Ovary (tissue), 9 donors: ENCODE results near the gene GP1BB. TPM values are rescaled to one million over a fixed set of nuclear protein-coding genes. Genes with fewer than 3 reads are reported as not detected.
A peak's percentile ranks its signal among the peaks of the same experiment; 100 is the strongest.

Experiments
- DNase-seq, 5 donors: peaks; one replicate each; pipeline ENCODE4 v3.0.0-alpha.2; 2019 to 2020
- H3K27ac ChIP-seq, 2 donors: fragments of 200-600 bp; one replicate each; pipeline versions ENCODE4 v1.5.1 to v1.8.0; 2019 to 2022
- H3K27me3 ChIP-seq: fragments of 200-600 bp; one replicate; pipeline ENCODE4 v1.8.0; 2022
- H3K36me3 ChIP-seq: fragments of 200-600 bp; sonication (generic); one replicate; pipeline ENCODE4 v1.5.1; 2019
- H3K4me1 ChIP-seq: one replicate; pipeline ENCODE4 v1.8.1; 2013; ENCODE audit warnings: mild to moderate bottlenecking, moderate library complexity; ENCODE audit not compliant: insufficient read depth
- H3K4me3 ChIP-seq: fragments of 200-600 bp; sonication (generic); one replicate; pipeline ENCODE4 v1.5.1; 2017
- H3K9me3 ChIP-seq, 2 donors: fragments of 200-600 bp in 1 of 2; sonication (generic) in 1 of 2; one replicate each; pipeline versions ENCODE4 v1.5.1 to v1.8.1; 2013 to 2019; ENCODE audit warnings: mild to moderate bottlenecking in 1 of 2, moderate library complexity in 1 of 2
- EP300 ChIP-seq: sonication (generic); formaldehyde crosslinking; IDR thresholded peaks from one replicate; pipeline ENCODE4 v1.6.1; 2017; ENCODE audit warnings: antibody characterized with exemption
- POLR2A ChIP-seq: fragments of 450-650 bp; IDR thresholded peaks from one replicate; pipeline ENCODE4 v1.6.1; 2017; ENCODE audit warnings: antibody characterized with exemption, mild to moderate bottlenecking, moderate library complexity
- WGBS, 3 donors: extraction: QIAGEN DNeasy Blood & Tissue Kit in 1 of 3; methylation state at CpG; one replicate each; pipeline versions ENCODE4 v1.1.5 to v1.1.7; 2013 to 2017; 5-methylcytosine and 5-hydroxymethylcytosine counted together
- intact Hi-C, 4 donors: fragments of 100-400 bp; cut with DNase I; formaldehyde crosslinking; loops; one replicate each; pipeline versions ENCODE4 v1.11.0 to v1.15.1; 2022 to 2023
- polyA plus RNA-seq, 2 donors: library from polyadenylated mRNA; stranded (reverse); fragments of 200-250 nt in 1 of 2; fragments of 350-450 nt in 1 of 2; fragmentation: Illumina TruSeq in 1 of 2; extraction: RNeasy Lipid Tissue Mini Kit (QIAGEN cat#74804) in 1 of 2; gene quantifications; one replicate each; pipeline ENCODE4 v1.2.3, GENCODE V29; 2013 to 2014
- total RNA-seq, 7 donors: library from RNA; depleted of rRNA in 2 of 7; stranded (reverse); fragments of >200 nt in 2 of 7; fragmentation: NEBNext Ultra II Directional in 3 of 7; extraction: Animal tissue kit (Norgen Biotek cat#: 25700) in 3 of 7; gene quantifications; one replicate each; pipeline versions ENCODE4 v1.1.0 to v1.2.4, GENCODE V29; 2016 to 2023
- TF ChIP-seq, protein P1 (sequence below), 3 donors: fragments of 450-650 bp in 2 of 3; fragments of 200-600 bp in 1 of 3; IDR thresholded peaks; one replicate each; pipeline versions ENCODE4 v1.5.1 to v1.8.0; 2016 to 2022; ENCODE audit warnings: antibody characterized with exemption in 3 of 3, mild to moderate bottlenecking in 1 of 3
- donor health status: DM: no; HTN: no; CAD: no; lungs with moderate emphysema.
- donor health status: DM: no; HTN: no; CAD: no.
- donor health status: Bipolar disorder and iron deficiency.
- donor health status: DM: yes; HTN: yes; CAD: no.
- donor health status: DM: no; HTN: no; CAD: no.
- donor health status: DM: yes; HTN: yes; CAD: no.

Gene GP1BB
- total and polyA plus RNA-seq, 9 donors, result 0.71 to 21.5 (median 7.7) TPM; not detected in 1

DNA sequence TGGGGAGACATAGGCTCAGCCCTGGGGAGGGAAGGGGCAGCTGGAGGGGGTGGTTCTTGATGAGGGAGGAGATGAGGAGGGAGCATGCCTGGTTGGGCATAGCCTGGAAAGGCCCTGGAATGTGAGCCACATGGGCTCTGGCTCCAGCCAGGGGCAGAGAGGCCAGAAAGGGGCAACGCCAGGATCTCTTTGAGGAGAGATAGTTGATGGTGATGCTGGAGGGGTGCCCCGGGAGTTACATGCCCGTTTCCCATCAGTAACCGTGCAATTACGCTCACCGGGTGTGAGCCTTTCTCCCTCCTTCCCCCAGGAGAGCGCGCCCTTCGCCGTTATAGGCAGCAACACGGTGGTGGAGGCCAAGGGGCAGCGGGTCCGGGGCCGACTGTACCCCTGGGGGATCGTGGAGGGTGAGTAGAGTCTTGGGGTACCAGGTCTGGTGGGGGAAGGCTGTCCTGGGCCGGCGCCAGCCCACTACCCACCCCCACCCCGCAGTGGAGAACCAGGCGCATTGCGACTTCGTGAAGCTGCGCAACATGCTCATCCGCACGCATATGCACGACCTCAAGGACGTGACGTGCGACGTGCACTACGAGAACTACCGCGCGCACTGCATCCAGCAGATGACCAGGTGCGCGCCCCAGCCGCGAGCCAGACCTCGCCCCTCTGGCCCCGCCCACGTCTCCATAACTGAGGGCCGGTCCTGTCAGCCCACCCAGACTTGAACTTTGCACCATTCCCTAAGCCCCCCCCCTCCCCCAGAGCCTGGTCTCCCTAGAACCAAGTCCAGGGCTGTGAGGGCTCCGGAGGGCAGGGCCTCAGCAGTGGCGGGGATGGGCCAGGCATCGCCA is 1.8 kb upstream of the GP1BB start:
- TF ChIP-seq POLR2A, result no peak
- H3K4me1 ChIP-seq, result peaks cover 9% of the 10 kb centered on the region
- intact Hi-C loops, result no loop called here
- DNase-seq, result peak in 1 of 5 donors; percentile 43
- H3K27ac ChIP-seq, result no peak overlapping the region
- 89 to 91% (median 91%) methylated on average over 41 to 44 of the region's 44 CpGs for WGBS, 3 donors
- H3K4me3 ChIP-seq, result no peak overlapping the region
- no peaks in the 10 kb centered on the region for H3K9me3 ChIP-seq
- no peaks in the 10 kb centered on the region for H3K27me3 ChIP-seq
- H3K36me3 ChIP-seq, result no peaks in the 10 kb centered on the region

DNA sequence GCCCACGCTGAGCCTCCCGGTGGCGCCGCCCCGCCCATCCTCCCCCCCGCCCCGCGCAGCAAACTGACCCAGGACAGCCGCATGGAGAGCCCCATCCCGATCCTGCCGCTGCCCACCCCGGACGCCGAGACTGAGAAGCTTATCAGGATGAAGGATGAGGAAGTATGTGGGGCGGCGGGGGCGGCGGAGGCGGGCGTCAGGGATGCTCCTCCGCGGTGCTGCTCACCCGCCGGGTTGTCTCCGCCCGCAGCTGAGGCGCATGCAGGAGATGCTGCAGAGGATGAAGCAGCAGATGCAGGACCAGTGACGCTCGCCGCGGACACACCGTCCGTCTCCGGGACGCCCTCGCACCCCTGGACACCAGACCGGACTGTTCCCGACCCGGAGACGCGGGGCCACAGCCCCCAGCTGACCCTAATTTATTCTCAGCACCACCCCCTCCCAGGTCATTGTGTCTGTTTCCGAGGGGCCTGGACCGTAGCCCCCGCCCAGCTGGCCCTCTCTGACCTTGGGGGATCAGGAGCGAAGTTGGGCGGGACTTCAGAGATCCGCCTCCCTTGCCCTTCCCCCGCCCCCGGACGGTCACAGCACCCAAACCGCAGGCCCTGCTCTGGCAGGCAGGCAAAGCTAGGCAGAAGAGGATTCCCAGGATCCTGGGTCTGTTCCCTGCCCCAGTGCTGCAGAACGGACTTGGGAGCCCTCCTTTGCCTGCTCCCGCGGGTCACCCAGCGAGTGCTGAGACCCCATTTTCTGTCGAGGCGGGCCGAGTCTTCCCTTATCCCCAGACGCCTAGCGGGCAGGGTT is 959 bp upstream of the GP1BB start:
- intact Hi-C loops, result no loop called here
- Histone ChIP-seq H3K36me3 (no peaks in the 10 kb centered on the region), H3K27ac (no peak overlapping the region), H3K9me3 (no peaks in the 10 kb centered on the region), H3K27me3 (no peaks in the 10 kb centered on the region), H3K4me3 (no peak overlapping the region), H3K4me1 (peaks cover 7% of the 10 kb centered on the region)
- 90 to 91% (median 90%) methylated on average over 59 to 60 of the region's 60 CpGs for WGBS, 3 donors
- no peak for DNase-seq
- TF ChIP-seq EP300 (no peak), POLR2A (no peak)
- TF ChIP-seq, protein P1, sequence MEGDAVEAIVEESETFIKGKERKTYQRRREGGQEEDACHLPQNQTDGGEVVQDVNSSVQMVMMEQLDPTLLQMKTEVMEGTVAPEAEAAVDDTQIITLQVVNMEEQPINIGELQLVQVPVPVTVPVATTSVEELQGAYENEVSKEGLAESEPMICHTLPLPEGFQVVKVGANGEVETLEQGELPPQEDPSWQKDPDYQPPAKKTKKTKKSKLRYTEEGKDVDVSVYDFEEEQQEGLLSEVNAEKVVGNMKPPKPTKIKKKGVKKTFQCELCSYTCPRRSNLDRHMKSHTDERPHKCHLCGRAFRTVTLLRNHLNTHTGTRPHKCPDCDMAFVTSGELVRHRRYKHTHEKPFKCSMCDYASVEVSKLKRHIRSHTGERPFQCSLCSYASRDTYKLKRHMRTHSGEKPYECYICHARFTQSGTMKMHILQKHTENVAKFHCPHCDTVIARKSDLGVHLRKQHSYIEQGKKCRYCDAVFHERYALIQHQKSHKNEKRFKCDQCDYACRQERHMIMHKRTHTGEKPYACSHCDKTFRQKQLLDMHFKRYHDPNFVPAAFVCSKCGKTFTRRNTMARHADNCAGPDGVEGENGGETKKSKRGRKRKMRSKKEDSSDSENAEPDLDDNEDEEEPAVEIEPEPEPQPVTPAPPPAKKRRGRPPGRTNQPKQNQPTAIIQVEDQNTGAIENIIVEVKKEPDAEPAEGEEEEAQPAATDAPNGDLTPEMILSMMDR (IDR thresholded peaks at IDR 0.05), result no peak

- DNase-seq, result no peak
- Histone ChIP-seq H3K27ac (no peak overlapping the region), H3K9me3 (no peaks in the 10 kb centered on the region), H3K36me3 (no peaks in the 10 kb centered on the region), H3K4me3 (no peak overlapping the region), H3K4me1 (peaks cover 3% of the 10 kb centered on the region), H3K27me3 (no peaks in the 10 kb centered on the region)
- 86 to 90% (median 89%) methylated on average over 15 of the region's 15 CpGs for WGBS, 3 donors
- intact Hi-C loops, result no loop called here
- TF ChIP-seq POLR2A (no peak), EP300 (no peak)
- TF ChIP-seq, protein P1 (IDR thresholded peaks at IDR 0.05), result no peak
Measured at GRCh38 chr22:19722982-19723231, 432 bp upstream of the GP1BB start.

GRCh38 chr22:19723983-19724827 is 866 bp downstream of the GP1BB start:
- no peaks in the 10 kb centered on the region for H3K36me3 ChIP-seq
- no peaks in the 10 kb centered on the region for H3K9me3 ChIP-seq
- no peak overlapping the region for H3K27ac ChIP-seq
- intact Hi-C loops, result no loop called here
- no peaks in the 10 kb centered on the region for H3K27me3 ChIP-seq
- H3K4me1 ChIP-seq, result peaks cover under 1% of the 10 kb centered on the region
- no peak for DNase-seq
- H3K4me3 ChIP-seq, result no peak overlapping the region
- 61 to 70% (median 63%) methylated on average over 84 to 89 of the region's 89 CpGs for WGBS, 3 donors
- TF ChIP-seq EP300 (no peak), POLR2A (no peak)
- TF ChIP-seq, protein P1 (IDR thresholded peaks at IDR 0.05), result no peak
